ENCODE data around the gene CALML5. TPM values are rescaled to one million over a fixed set of nuclear protein-coding genes. Genes with fewer than 3 reads are reported as not detected.

CALML5 gene
- total and polyA plus RNA-seq, 9 of the 15 experiments (the other 6 are each of a cell fraction or from before 2014, with no cell fraction given), result not detected

GRCh38 chr10:5479481-5480161, 19.7 kb downstream of the CALML5 start (continued):
- TF ChIP-seq ZNF655 (CRISPR knock-in tag; IDR thresholded peaks at IDR 0.05) (no peak), EWSR1 (IDR thresholded peaks at IDR 0.05; ENCODE audit: borderline replicate concordance, low read depth, partially characterized antibody) (no peak), CCNT2 (IDR thresholded peaks at IDR 0.05; ENCODE audit: borderline replicate concordance, extremely low read depth, insufficient read length, low read depth, low read length) (peak; percentile 77), PHB2 (IDR thresholded peaks at IDR 0.05; ENCODE audit: low read depth) (no peak; the same call in none of the 2 replicates), TAF9B (IDR thresholded peaks at IDR 0.05; ENCODE audit: partially characterized antibody) (no peak), VEZF1 (CRISPR knock-in tag; IDR thresholded peaks at IDR 0.05) (peak; percentile 43), RFX5 (IDR thresholded peaks at IDR 0.05; ENCODE audit: low read depth, low read length) (no peak), KLF10 (CRISPR knock-in tag; IDR thresholded peaks at IDR 0.05) (no peak), ZNF124 (CRISPR knock-in tag; IDR thresholded peaks at IDR 0.05) (no peak), ATF1 (CRISPR knock-in tag; IDR thresholded peaks at IDR 0.05) (no peak), ATF1 (tag; IDR thresholded peaks at IDR 0.05) (peak; percentile 26), DIDO1 (tag; IDR thresholded peaks at IDR 0.05; ENCODE audit: low read depth) (no peak), ZNF717 (CRISPR knock-in tag; IDR thresholded peaks at IDR 0.05) (no peak), THAP7 (CRISPR knock-in tag; IDR thresholded peaks at IDR 0.05) (peak; percentile 61; the same call in 1 of the 2 replicates), NFRKB (IDR thresholded peaks at IDR 0.05; ENCODE audit: low read depth) (no peak; the same call in 1 of the 2 replicates), KDM4B (IDR thresholded peaks at IDR 0.05; ENCODE audit: borderline replicate concordance in 2 of 2, low read depth in 1 of 2) (no peak), POLR3A (IDR thresholded peaks at IDR 0.05; ENCODE audit: borderline replicate concordance, extremely low read depth, insufficient read depth, insufficient read length) (no peak), SP1 (CRISPR knock-in tag; IDR thresholded peaks at IDR 0.05) (no peak), MNT (conservative IDR thresholded peaks at IDR 0.05) (peak in 1 of 2 experiments; percentile 63; a peak in 1 of 4 replicates), ZNF354B (CRISPR knock-in tag; IDR thresholded peaks at IDR 0.05) (no peak), TAF7 (tag; IDR thresholded peaks at IDR 0.05) (no peak)
